DMS79 (cell line): ENCODE data around the gene CFAP221.

Experiments used
- DNase-seq: peaks from one replicate; lab custom pipeline; 2025; lab: John Stamatoyannopoulos, UW

The CFAP221 gene

DNA sequence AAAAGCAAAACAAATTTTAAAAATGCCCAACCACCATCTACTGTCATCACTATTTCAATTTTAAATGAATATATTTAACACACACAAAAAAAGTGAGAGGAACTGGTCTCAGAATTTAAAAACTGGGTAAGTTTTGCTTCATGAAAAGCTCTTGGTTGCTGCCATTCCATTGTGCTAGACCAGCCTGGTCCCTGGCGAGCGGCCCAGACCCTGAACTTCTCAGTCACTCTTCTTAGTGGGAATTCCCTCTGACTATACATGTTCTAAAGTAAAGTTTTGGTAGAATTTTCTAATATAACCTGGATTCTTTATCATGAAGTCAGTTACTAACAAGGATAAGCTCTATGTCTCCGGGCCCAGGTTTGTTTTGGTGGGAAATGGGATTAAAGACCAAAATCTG lies 99.9 kb downstream of the CFAP221 start:
- DNase-seq, result no peak

DNA sequence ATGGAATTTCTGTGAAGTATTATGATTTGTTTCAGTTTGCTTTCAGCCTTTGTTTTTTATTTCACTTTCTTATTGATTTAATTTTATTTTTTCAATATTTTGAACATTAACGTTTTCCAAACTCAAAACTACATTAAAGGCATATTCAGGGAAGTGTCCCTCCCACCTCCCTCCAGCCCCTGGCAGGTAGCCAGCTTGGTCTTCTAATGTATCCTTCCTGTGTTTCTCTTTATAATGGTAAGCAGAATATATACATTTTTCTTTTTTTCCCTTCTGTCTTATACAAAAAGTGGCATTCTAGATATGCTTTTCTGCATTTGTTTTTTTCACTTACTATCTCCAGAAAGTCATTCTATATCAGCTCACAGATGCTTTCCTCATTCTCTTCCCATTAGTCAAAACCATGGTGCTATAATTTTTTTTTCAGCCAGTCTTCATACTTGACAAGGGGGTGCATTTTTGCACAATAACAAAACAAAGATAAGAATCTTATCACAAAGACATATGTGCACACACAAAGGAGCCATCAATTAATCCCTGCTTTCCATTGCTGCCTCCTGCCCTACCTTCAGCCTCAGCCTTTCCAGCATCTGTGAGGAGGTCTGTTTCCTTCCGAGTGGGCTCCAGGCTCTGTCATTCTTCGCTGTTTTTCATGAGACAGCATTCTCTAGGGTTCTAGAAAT lies 101.1 kb downstream of the CFAP221 start:
- DNase-seq, result no peak

DNA sequence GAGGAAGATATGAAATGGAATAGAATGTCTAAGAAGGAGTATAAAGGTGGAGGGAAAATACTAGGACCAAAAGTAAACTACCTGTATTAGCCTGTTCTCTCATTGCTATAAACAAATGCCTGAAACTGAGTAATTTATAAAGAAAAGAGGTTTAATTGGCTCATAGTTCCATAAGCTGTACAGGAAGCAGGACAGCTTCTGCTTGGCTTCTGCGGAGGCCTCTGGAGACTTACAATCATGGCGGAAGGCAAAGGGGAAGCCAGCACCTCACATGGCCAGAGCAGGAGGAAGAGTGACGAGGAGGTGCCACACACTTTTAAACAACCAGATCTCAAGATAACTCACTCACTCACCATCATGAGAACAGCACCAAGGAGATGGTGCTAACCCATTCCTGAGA lies 101.9 kb downstream of the CFAP221 start:
- DNase-seq, result no peak

DNA sequence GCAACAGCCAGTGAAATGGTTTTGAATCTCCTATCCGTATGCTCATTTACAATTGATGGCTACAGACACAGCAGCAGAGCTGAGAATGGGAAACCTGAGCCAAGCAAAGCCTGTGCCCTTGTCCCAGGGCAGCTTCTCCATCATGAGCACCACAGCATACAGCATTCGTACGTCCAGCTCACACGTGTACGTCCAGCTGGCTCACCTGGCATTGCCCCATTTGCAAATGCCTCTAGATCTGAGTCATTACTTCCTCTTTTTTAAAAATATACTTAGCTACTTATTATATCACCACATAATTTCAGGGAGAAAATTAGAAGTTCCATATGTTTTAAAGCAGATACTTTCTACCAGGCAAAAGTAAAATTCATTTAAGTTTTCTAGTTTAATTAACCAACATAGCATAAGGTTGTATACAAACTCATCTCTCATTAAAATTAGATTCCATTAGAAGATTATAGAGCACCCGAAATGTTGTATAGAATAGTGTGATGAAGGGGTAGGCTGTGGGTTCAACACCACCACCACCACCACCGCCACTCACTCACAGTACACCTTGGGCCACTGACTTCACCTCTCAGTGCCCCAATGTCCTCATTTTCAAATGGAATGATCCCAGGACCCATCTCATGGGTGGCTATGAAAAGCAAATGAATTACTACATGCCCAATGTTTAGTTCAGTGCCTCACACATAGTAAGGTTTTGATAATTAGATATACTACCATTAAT lies 103.4 kb downstream of the CFAP221 start:
- no peak for DNase-seq

DNA sequence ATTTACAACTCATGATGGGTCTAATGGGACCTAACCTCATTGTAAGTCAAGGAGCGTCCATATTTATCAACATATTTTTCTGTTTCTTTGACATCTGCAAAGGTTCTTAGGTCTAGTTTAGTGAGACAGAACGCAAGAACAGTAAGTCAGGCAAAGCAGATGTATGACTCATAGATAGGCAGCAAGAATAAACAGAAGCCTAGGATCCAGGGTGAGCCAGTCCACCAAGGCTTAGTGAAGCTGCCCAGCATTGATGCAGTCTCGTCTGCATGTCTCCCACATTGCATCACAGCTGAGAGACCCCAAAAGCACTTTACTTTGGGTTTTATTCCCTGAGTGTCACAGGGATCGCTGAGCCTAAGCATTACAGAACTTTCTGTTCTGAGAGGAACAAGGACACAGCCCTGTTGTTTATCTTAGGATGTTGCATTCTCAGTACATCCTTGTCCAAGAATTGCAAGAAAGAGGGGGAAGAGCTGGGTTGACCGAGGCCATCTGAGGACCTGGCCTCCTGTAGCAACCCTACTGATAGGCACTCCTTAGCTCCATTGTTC lies 105.2 kb downstream of the CFAP221 start:
- DNase-seq, result no peak

DNA sequence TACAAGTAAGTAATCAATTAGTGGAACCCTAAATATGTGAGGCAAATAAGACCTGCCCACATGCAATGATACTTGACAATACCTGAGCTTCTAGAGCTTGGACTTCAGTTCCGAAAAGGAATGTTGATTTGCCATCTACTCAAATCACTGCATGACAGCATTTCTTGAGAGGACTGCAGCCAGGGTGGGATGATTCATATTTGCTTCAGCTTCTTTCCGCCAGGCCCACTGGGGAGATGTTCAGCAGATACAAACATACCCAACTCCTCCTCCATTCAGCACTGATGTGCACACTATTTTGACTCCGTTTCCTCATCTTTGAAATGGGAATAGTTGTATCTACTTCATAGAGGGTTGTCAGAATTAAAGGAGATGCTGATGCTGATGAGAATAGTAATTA lies 106.0 kb downstream of the CFAP221 start:
- no peak for DNase-seq

DNA sequence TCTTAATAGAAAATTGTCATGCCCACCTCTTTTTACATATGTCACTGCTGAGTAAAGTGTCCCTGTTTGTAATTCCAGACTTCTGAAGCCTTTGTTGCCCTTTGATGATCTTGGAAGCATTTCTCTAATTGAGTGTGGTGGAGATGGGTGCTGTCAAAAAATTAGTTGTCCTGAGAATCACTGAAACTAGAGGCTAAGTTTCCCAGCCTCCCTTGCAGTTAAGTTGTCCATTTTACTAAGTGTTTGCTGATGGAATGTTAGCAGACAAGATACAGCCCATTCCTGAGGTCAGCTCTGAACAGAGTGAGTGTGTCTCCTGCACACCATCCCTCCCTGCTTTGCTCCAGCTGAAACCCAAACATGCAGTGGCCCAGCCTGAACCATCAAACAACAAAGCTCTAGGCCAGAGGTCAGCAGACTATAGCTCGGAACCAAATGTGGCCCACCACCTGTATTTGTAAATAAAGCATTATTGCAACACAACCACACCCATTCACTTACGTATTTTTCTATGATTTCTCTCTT lies 106.7 kb downstream of the CFAP221 start:
- no peak for DNase-seq

DNA sequence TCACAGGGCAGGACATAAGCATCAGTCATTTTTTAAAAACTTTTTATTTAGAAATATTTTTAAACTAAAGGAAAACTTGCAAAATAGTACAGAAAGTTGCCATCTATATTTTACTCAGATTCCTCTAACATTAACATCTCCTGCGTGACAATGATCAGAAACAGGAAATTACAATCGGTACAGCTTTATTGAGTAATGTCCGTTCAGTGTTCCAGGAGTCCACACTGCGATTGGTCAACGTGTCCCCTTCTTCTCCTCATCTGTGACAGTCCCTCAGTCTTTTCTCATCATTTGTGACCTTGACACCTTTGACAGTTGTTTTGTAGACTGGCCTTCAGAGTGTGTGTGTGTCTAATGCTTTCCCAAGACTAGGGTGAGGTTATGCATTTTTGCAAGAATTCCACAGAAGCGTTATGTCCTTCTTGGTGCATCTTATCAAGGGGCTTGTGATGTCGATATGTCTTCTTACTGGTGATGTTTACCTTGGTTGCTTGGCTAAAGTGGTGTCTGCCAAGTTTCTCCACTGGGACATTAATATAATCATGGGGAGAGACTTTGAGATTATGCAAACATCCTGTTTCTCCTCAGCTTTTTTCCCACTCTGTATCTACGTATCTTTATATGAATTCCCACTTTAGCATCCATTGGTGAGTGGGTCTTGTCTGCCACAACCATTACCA lies 113.4 kb downstream of the CFAP221 start:
- no peak for DNase-seq

DNA sequence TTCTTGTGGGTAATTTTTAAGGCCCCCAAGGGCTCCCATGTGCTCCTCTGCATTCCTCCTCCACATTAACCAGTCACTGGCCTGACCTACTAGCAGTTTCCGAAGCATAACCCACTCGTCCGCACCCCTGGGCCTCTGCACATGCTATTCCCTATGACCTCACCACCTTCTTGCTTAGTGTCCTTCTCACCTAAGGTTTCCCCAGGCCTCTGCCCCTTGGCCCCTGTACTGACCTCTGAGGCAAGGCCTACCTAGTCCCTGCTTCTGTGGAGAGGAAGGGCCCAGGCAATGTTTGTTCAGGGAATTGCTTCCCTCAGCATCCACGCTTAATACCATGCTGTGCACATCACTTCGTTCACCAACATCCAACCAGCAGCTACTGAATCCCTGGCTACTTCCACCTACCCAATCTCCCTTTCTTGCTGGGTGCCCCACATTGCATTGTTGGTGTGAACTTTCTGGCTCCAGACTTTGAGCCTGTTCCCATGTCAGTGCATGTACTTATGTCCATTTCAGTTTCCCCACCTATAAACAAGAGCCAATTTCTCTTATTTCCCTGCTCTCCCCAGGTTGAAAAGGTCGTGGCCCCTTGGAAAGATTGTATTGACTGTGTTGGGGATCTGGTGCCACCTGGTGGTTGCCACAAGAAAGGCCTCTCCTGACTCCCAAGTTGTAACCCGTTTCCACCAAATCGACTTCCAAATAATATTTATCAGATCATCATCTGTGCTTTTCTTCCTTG lies 115.5 kb downstream of the CFAP221 start:
- peak; percentile 19 for DNase-seq

DNA sequence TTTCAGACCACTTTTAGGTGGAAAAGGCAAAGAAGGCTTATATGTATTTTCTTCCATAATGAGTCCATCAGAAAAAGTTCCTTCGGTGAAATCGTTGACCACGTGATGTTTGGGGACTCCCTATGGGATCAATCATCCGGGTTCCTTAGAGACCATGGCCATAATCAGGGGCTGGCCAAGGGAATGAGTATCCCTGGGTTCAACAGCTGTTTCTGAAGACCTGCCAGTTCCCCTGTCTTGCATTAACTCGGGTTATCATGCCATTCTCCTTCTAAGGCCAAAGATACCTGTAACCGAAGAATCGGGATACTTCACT lies 116.1 kb downstream of the CFAP221 start:
- DNase-seq, result no peak

DNA sequence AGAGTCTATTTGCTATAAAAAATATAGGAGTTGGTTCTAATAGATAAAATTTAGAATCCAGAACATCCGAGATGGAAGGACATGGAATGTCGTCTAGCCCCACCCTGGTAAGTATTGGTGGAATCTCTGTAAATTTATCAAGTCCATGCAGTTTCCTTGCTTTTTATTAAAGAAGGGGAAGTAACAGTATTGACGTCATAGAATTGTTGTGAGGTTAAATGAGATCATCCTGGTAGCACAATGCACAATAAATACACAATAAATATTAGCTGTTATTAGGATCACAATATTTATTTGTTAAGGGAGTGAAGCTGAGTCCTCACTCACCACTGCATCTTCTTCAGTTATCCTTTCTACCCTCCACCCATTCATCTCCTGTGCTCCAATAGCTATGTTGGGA lies 118.0 kb downstream of the CFAP221 start:
- DNase-seq, result no peak

DNA sequence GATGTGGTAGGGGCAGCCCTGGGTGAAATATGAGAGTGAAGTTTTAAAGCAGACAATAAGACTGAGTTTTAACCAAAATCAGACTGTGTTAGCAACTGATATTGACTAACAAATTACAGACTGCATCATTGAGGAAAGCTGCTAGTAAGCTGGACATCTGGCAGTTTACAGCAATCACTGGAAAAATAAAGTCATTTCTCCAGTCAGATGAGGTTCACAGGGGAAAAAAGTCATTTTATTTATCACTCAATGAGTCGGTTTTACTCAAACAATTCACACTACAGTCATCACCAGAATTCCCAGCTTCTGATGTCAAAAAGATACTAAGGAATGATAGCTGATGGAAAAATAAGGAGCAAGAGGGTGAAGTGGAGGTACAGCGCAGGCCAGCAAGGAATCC lies 124.3 kb downstream of the CFAP221 start:
- DNase-seq, result no peak

DNA sequence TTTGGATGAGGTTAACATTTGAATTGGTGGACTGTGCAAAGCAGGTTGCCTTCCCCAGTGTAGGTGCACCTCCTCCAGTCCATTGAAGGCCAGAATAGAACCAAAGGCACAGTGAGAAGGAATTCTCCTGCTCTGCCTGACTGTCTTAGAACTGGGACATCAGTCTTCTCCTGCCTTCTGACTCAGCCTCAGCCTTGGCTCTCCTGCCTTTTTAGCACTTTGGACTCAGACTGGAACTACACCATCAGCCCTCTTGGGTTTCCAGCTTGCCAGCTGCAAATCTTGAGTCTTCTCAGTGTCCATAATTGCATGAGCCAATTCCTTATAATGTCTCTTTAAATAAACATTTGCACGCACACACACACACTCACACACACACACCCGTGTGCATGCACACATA lies 126.8 kb downstream of the CFAP221 start:
- DNase-seq, result no peak

DNA sequence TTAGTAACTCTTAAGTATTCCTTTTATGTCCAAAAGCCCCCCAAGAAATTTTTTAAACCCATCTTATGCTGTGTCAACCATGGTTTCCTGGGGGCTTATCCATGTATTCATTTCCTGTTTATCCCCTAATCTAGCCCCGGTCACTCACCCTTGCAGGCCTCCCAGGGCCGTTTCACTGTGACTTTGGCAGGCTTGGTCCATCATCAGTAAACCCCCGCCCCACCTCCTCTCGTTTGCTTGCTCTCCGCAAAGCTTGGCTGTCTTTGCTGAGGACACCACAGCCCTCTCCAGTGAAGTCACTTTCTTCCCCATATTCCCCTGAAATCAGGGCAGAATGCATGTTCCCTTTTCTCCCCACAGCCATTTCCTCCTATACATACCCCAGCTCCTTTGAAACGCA lies 127.5 kb downstream of the CFAP221 start:
- DNase-seq, result no peak

DNA sequence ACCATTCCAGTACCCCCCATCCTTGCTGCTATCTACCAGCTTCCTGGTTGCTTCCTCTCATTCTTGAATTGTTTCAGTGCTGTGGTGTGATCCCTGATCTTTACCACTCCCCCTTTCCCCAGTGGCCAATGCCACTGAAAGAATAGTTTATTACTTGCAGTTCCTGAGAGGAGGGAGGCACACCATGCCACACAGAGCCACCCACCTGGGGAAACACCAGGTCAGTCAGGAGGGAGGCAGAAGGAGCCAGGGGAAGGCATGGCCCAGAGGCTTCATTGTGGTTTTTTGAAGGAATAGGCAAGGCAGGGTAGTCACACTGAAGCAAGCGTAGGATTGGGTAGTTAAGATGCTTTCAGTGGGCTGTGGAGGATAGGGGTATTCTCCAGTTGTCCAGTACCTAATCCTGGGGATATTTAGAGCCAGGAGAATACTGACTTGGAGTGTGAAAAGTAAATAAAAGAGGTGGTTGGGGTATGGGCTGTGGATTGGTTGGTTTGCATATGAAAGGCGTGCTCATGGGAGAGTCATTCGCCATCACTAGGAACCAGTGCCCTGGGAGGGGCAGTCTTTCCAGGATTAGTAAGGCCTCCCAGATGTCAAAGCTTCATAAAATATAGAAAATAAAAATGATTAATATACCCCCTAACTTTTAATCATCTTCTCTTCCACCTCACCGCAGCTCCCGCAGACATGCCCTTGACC lies 128.1 kb downstream of the CFAP221 start:
- DNase-seq, result no peak

DNA sequence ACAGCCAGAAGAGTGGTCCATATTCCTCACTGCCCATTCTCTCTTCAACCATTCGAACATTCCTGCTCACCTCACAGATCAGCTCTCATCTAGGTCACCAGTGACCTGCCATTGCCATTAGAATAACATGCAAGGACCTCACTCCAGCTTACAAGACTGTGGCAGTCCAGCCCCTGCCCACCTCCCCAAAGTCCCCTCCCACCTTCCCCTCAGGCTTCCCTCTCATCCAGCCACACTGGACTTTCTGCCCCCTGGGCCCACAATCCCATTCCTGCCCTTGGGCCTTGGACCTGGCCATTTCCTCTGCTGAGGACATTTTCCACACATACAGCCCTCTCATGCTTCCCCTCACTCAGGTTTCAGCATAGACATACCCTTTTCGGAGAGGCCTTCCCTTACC lies 129.5 kb downstream of the CFAP221 start:
- DNase-seq, result no peak

DNA sequence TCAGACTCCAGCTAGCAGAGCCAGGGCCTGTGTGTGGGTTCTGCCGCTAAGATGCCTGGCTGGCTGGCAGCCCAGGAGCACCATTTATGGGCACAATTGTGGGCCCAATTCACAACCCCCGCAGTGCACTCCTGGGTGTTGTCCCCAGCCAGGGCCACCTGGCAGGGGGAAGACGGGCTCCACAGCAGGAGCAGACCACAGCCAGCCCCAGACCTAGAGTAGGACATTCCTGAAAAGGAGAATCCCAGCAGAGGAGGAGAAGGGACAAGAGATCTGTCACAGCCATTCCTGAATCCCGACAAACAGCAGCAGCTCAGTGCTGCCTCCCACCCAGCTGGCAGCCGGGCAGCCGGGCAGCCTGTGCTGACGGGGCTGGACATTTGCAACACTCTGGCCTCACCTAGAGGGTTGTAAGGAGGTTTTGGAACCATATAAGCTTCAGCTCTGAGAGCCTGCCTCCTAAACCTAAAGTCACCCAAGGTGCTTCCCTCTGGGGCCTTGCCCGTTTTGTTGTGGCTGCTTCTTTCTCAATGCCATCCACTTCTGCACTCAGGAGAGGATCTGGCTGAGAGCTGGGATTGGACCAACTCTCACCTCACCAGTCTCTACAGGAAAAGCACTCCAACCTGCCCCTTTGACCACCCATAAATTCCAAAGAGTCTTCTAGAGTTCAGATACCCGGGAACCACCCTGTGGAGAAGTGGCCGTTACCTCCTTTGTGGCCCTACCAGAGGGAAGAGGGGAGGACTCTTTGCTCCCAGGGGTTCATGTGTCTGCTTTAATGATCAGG lies 130.7 kb downstream of the CFAP221 start:
- no peak for DNase-seq

DNA sequence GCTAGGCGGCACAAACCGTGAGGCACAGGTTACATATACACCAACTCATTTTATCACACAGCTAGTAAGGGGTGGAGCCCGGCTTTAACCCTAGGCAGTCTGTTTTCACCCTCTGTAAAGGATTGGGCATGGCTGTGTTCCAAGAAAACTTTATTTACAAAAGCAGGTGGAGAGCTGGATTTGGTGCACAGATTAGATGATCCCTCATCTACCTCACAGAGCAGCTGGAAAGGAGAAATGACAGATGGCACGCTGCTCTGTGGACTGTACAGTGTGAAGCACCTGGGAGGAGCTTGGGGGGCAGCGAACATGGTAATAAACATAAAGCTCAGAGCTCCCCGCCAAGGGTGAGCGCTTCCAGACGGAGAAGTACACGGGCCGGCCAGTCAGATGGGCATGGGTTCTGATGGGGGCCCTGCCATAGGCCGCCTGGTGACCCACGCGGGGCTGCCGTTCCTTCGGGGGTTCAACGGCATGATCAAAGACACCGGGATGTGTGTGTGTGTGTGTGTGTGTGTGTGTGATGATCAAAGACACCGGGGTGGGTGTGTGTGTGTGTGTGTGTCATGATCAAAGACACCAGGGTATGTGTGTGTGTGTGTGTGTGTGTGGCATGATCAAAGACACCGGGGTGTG lies 133.9 kb downstream of the CFAP221 start:
- DNase-seq, result peak; percentile 42

DNA sequence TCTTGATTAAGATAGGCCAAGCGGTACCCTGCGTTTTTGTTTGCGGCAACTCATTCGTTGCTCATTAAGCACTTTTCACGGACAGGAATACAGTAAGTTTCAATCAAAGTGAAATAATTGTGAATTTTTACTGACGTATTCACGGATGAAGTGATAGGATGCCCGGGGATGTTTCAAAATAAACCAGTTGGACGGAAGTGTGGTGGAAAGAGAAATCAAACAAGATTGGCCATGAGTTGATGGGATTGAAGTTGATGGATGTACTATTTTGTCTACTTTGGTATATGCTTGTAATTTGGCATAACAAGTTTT lies 135.2 kb downstream of the CFAP221 start:
- no peak for DNase-seq

DNA sequence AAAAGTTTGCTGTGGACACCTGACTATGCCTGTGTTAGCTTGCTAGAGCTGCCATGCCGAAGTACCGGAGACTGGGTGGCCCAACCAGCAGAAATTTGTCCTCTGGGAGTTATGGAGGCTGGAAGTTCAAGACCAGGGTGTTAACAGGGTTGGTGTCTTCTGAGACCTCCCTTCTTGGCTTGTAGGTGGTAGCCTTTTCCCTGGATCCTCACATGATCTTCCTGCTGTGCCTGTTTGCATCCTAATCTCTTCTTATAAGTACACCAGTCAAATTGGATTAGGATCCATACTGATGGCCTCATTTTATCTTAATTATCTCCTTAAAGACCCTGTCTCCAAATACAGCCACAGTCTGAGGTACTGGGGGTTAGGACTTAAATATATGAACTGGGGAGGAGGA lies 135.6 kb downstream of the CFAP221 start:
- no peak for DNase-seq
